IPS-18a (cell line): Measurements from ENCODE around the gene TCP11L2.

ENCODE experiments used
- H3K27ac ChIP-seq: one replicate; pipeline ENCODE4 v1.5.1; 2013; ENCODE audit warnings: low read length
- H3K27me3 ChIP-seq: one replicate; pipeline ENCODE4 v1.6.1; 2013; ENCODE audit warnings: mild to moderate bottlenecking, low read length; ENCODE audit not compliant: control insufficient read depth, insufficient read depth
- H3K36me3 ChIP-seq: one replicate; pipeline ENCODE4 v1.6.1; 2013; ENCODE audit warnings: low read depth, low read length; ENCODE audit not compliant: control insufficient read depth
- H3K4me1 ChIP-seq: one replicate; pipeline ENCODE4 v1.6.1; 2013; ENCODE audit warnings: low read depth, low read length; ENCODE audit not compliant: control insufficient read depth
- H3K4me3 ChIP-seq: one replicate; pipeline ENCODE4 v1.5.1; 2013; ENCODE audit warnings: low read length
- H3K9ac ChIP-seq: one replicate; pipeline ENCODE4 v1.6.1; 2013; ENCODE audit warnings: mild to moderate bottlenecking, low read length, moderate library complexity
- H3K9me3 ChIP-seq: one replicate; pipeline ENCODE4 v1.6.1; 2013; ENCODE audit warnings: low read depth, low read length; ENCODE audit not compliant: control insufficient read depth

Gene TCP11L2

GRCh38 chr12:106386813-106387535, 84.4 kb downstream of the TCP11L2 start:
- H3K4me3 ChIP-seq, result no peak overlapping the region
- H3K27ac ChIP-seq, result no peak overlapping the region
- H3K9ac ChIP-seq, result no peak overlapping the region

GRCh38 chr12:106387848-106388377, 85.4 kb downstream of the TCP11L2 start:
- H3K4me3 ChIP-seq, result no peak overlapping the region
- no peak overlapping the region for H3K27ac ChIP-seq
- no peaks in the 10 kb centered on the region for H3K4me1 ChIP-seq
- H3K36me3 ChIP-seq, result no peaks in the 10 kb centered on the region
- H3K27me3 ChIP-seq, result no peaks in the 10 kb centered on the region
- no peaks in the 10 kb centered on the region for H3K9me3 ChIP-seq
- H3K9ac ChIP-seq, result no peak overlapping the region

More at GRCh38 chr12:106386813-106387535, 84.4 kb downstream of the TCP11L2 start:
- Histone ChIP-seq H3K4me1 (no peaks in the 10 kb centered on the region), H3K9me3 (no peaks in the 10 kb centered on the region), H3K27me3 (no peaks in the 10 kb centered on the region), H3K36me3 (no peaks in the 10 kb centered on the region)

GRCh38 chr12:106389151-106389550, 86.6 kb downstream of the TCP11L2 start:
- no peak overlapping the region for H3K9ac ChIP-seq
- H3K4me3 ChIP-seq, result no peak overlapping the region
- H3K4me1 ChIP-seq, result no peaks in the 10 kb centered on the region
- H3K36me3 ChIP-seq, result no peaks in the 10 kb centered on the region
- H3K27me3 ChIP-seq, result no peaks in the 10 kb centered on the region
- no peaks in the 10 kb centered on the region for H3K9me3 ChIP-seq
- H3K27ac ChIP-seq, result no peak overlapping the region

- H3K27me3 ChIP-seq, result no peaks in the 10 kb centered on the region
Observed at GRCh38 chr12:106392759-106393158, 90.2 kb downstream of the TCP11L2 start.

More at GRCh38 chr12:106392759-106393158, 90.2 kb downstream of the TCP11L2 start:
- Histone ChIP-seq H3K4me1 (no peaks in the 10 kb centered on the region), H3K27ac (no peak overlapping the region), H3K9ac (no peak overlapping the region), H3K9me3 (peaks cover 5% of the 10 kb centered on the region), H3K4me3 (no peak overlapping the region), H3K36me3 (peaks cover 3% of the 10 kb centered on the region)
